NCI-H345 treated with DMSO at 0.1 percent for 48 hours (cell line): ENCODE measurements around the gene ADCY10.
"Not testable (repeated sequence)": the region's sequence is repeated elsewhere in the genome, so short reads cannot be mapped to it uniquely, and the experiment has no call there.

Experiments used
- DNase-seq: peaks from one replicate; lab custom pipeline; 2025; ENCODE audit not compliant: unreplicated experiment; lab: John Stamatoyannopoulos, UW

The ADCY10 gene

GRCh38 chr1:167862432-167863076 is 51.4 kb downstream of the ADCY10 start:
- DNase-seq, result no peak

GRCh38 chr1:167861664-167862381 is 52.1 kb downstream of the ADCY10 start:
- no peak for DNase-seq

- no peak for DNase-seq
Observed at GRCh38 chr1:167860231-167860923, 53.6 kb downstream of the ADCY10 start.

GRCh38 chr1:167856711-167857418 is 57.1 kb downstream of the ADCY10 start:
- no peak for DNase-seq

GRCh38 chr1:167854184-167854583 is 59.8 kb downstream of the ADCY10 start:
- no peak for DNase-seq

GRCh38 chr1:167849666-167850065 is 64.3 kb downstream of the ADCY10 start:
- DNase-seq, result no peak

- no peak for DNase-seq
Observed at GRCh38 chr1:167842872-167843271, 71.1 kb downstream of the ADCY10 start.

GRCh38 chr1:167841530-167841929 is 72.4 kb downstream of the ADCY10 start:
- no peak for DNase-seq

- DNase-seq, result no peak
Observed at GRCh38 chr1:167839009-167839408, 74.9 kb downstream of the ADCY10 start.

GRCh38 chr1:167837326-167837725 is 76.6 kb downstream of the ADCY10 start:
- no peak for DNase-seq

- DNase-seq, result no peak
Observed at GRCh38 chr1:167836197-167836596, 77.7 kb downstream of the ADCY10 start.

GRCh38 chr1:167833904-167834303 is 80.0 kb downstream of the ADCY10 start:
- no peak for DNase-seq

- no peak for DNase-seq
Observed at GRCh38 chr1:167832693-167833092, 81.2 kb downstream of the ADCY10 start.

- DNase-seq, result not testable (repeated sequence)
Observed at GRCh38 chr1:167830668-167831067, 83.3 kb downstream of the ADCY10 start.

GRCh38 chr1:167829868-167830267 is 84.1 kb downstream of the ADCY10 start:
- no peak for DNase-seq

- no peak for DNase-seq
Observed at GRCh38 chr1:167826127-167826526, 87.8 kb downstream of the ADCY10 start.

GRCh38 chr1:167825419-167826079 is 88.4 kb downstream of the ADCY10 start:
- no peak for DNase-seq

- DNase-seq, result no peak
Observed at GRCh38 chr1:167824163-167824794, 89.7 kb downstream of the ADCY10 start.

- no peak for DNase-seq
Observed at GRCh38 chr1:167821969-167822685, 91.8 kb downstream of the ADCY10 start.

GRCh38 chr1:167821356-167821685 is 92.6 kb downstream of the ADCY10 start:
- DNase-seq, result no peak
